Measurements from ENCODE around the gene CDK2.
"Not testable (repeated sequence)": the region's sequence is repeated elsewhere in the genome, so short reads cannot be mapped to it uniquely, and the experiment has no call there.

CDK2 gene

DNA sequence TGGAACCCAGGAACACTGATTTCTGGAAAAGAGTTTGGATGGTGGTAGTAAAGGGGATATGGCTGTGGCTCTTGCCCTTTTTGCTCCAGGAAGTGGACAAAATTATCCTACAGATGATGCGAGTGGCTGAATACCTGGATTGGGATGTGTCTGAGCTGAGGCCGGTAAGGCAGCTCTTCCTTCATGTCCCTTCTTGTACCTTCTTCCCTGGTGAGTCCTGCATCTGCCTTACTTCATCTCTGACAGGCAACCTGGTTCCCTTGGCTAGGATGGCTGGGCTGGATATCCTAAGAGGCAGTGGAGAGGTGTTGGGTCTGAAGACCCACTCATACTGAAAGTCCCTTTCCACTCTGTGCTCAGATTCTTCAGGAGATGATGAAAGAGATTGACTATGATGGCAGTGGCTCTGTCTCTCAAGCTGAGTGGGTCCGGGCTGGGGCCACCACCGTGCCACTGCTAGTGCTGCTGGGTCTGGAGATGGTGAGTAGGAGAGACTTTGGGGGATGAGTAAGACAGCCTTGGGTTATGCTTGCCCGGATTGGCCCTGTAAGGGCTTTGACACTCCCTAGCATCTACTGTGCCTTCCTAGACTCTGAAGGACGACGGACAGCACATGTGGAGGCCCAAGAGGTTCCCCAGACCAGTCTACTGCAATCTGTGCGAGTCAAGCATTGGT is 27.7 kb upstream of the CDK2 start:
- DNase-seq, result no peak

DNA sequence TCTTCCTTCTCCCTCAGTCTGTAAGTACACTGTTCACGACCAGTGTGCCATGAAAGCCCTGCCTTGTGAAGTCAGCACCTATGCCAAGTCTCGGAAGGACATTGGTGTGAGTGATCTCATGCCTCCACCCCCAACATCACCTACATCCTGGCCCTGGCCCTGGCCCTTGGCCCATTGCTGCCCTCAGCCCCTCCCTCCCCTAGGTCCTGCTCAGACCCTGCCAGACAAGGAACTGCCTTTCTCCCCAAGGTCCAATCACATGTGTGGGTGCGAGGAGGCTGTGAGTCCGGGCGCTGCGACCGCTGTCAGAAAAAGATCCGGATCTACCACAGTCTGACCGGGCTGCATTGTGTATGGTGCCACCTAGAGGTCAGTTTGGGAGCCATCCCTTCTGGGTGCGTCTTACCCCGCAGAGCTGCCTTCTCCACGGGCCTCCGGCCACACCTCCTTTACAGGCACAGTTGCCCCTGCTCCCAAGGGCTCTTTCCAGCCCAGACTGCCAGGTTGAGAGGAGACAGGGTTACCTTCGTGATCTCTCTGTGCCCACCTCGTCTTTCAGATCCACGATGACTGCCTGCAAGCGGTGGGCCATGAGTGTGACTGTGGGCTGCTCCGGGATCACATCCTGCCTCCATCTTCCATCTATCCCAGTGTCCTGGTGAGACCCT is 26.4 kb upstream of the CDK2 start:
- peak; percentile 36 for DNase-seq

DNA sequence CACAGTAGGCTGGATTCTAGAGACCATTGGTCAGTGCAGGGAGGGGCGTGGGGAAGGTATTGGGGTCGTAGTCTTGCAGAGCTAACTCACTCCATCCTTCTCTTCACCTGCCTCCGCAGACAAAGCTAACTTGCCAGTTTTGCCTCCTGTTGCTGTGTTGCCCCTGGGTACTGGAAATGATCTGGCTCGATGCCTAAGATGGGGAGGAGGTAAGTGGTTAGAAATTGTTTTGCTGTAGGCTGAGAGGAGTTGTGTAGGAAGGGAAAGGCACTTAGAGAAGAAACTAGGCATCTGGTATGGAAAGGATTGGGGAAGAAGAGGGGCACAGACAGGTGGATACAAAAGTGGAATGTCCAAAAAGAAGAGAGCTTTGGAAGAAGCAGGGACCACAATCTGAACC is 24.6 kb upstream of the CDK2 start:
- no peak for DNase-seq

GRCh38 chr12:55942577-55943136 is 24.0 kb upstream of the CDK2 start:
- no peak for DNase-seq

DNA sequence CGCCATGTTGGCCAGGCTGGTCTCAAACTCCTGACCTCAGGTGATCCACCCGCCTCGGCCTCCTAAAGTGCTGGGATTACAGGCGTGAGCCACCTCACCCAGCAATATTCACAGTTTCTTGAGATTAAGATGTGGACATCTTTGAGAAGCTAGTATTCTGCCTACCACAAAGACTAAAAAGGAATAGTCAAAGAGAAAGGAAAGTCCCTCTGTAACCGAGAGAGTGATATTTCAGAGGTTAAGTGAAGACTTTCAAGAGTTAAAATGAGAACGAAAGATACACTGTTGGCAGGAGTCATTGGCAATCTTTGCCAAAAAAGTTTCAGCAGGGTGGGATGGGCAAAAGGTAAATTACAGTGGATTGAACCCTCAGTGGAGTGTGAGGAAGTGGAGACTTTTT is 20.1 kb upstream of the CDK2 start:
- DNase-seq, result no peak

GRCh38 chr12:55955344-55955743 is 11.3 kb upstream of the CDK2 start:
- no peak for DNase-seq

DNA sequence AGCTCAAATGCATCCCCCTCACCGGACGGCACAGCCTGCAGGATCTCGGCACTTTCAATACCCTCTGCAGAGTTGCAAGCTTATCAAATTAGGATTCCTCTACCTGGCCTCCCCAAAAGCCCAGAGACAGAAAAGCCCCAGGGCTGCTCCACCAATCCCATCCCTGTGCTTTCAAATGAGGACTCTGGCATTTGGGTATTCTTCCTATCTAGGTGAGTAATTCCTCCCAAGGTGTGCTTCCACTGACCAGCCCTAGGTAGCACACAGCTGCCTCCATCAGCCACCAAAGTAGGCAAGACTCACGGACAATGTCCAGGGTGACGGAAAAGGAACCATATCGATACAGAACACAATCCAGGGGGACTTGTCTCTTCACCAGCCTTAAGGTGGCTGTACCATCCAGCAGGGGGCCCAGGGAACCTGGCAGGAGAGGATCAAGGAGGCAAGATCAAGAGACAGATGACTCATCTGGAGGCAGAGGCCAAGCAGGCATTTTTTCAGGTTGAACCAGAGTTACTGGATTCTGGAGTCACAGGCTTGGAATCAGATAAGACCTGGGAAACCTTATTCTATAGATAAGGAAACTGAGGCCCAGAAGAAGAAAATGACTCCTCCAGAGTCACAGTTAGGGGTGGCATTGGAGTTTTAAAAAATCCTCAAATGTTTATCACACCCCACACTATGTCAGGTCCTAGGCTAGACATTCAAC is 10.7 kb upstream of the CDK2 start:
- no peak for DNase-seq

- DNase-seq, result no peak
Observed at GRCh38 chr12:55957106-55957859, 9.3 kb upstream of the CDK2 start.

GRCh38 chr12:55963760-55964159 is 2.9 kb upstream of the CDK2 start:
- no peak for DNase-seq

DNA sequence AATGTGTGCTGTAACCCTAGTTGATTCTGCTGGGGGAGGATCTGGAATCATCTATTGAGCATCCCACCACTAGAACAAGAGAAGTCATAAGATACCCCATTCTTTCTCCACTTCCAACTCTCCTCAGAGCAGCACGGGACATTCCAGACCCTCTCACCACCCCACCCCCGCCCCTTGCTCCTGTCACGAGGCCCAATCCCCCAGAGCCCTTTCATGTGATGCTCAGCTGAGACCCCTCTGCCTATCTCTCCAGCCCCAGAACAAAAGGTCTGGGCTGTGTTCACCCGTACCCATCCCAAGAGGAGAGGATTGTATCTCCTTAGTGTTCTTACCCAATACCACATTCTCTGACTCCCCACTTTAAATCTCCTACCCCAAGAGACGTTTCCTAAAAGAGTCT is 1.4 kb upstream of the CDK2 start:
- no peak for DNase-seq

GRCh38 chr12:55965941-55966407 is 656 bp upstream of the CDK2 start, which contains the start of gene PMEL:
PMEL (minus strand) TSS chr12:55966042; CDS start chr12:55966011, 31 bp downstream.
- no peak for DNase-seq

GRCh38 chr12:55969356-55969755 is 2.7 kb downstream of the CDK2 start:
- no peak for DNase-seq

DNA sequence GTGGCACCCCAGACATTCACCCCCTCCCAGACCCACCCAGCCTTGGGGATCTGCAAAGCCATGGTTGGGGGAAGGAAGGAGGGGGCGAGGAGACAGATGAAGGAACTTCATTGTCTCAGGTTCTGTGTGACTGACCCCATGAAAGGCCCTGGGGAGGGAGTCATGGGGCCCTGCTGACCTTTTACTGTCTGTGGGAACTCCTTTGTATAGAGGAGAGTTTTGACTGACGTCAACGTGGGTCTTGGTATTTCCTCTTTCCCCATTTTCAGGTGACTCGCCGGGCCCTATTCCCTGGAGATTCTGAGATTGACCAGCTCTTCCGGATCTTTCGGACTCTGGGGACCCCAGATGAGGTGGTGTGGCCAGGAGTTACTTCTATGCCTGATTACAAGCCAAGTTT is 4.1 kb downstream of the CDK2 start:
- no peak for DNase-seq

- no peak for DNase-seq
Observed at GRCh38 chr12:55972042-55972441, 5.4 kb downstream of the CDK2 start.

DNA sequence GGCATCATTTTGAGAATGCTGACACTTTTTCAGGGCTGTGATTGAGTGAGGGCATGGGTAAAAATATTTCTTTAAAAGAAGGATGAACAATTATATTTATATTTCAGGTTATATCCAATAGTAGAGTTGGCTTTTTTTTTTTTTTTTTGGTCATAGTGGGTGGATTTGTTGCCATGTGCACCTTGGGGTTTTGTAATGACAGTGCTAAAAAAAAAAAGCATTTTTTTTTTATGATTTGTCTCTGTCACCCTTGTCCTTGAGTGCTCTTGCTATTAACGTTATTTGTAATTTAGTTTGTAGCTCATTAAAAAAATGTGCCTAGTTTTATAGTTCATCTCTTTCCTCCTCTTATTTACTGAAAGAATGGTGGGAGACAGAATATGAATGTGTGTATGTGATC is 5.8 kb downstream of the CDK2 start:
- no peak for DNase-seq

GRCh38 chr12:55972911-55973598 is 6.4 kb downstream of the CDK2 start:
- no peak for DNase-seq

GRCh38 chr12:55973599-55974307 is 7.1 kb downstream of the CDK2 start, which contains the start of gene RAB5B:
RAB5B (plus strand) TSS chr12:55974078; CDS start chr12:55986961, 12,883 bp downstream.
- DNase-seq, result peak; percentile 99

DNA sequence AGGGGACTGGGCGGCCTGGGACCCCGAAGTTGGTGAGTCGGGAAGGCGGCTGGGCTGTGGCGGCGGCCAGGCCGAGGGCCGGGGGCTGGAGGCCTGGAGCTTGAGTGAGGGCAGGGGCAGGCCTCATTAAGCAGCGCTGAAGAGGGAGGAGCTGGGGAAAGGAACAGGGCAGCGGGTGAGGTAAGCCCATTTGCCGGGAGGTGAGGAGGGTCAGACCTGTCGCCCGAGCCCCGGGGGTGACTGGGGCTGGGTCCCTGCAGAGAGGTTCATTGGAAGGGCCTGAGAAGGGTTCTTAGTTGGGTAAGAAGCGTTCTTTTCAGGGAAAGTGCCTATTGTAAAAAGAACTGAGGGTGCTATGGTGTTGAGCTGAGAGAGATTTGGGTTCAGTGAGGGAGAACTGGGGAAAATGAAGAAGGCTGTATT is 7.7 kb downstream of the CDK2 start:
- DNase-seq, result no peak

DNA sequence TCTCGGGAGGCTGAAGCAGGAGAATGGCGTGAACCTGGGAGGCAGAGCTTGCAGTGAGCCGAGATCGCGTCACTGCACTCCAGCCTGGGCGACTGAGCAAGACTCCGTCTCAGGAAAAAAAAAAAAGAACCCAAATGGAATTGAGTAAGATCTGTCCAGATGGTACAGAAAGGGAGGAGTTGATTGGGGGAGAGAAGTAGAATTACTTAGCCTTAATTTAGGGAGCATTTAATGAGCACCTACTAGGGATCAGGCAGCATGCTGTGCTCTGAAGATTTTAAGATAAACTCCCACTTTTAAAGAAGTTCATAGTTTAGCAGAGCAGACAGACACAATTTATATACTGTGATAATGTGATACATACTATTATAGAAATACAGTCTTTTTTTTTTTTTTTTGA is 11.8 kb downstream of the CDK2 start:
- no peak for DNase-seq

- DNase-seq, result no peak
Observed at GRCh38 chr12:55979069-55979468, 12.4 kb downstream of the CDK2 start.

GRCh38 chr12:55981882-55982281 is 15.3 kb downstream of the CDK2 start:
- DNase-seq, result not testable (repeated sequence)

Data from NCI-H1092 (cell line).